Measurements from ENCODE around the gene SYT15.
"Not testable (repeated sequence)": the region's sequence is repeated elsewhere in the genome, so short reads cannot be mapped to it uniquely, and the experiment has no call there.

DNA sequence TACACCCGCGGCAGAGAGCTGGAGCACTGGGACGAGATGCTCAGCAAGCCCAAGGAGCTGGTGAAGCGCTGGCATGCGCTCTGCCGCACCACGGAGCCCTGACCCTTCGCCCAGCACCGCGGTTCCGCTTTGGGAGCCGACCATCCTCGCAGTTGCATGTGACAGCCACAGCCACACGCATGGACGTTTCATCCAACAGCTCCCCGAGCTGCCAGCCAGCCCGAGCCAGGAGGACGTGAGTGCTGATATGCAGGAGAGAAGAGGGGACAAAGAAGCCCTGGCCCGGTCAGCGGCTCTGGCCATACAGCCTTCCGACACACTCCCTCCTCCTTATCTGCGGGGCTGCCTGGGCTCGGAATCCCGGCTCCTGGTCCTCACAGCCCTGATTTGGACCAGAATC is 8.6 kb downstream of the SYT15 start:
- TF ChIP-seq, protein P1, sequence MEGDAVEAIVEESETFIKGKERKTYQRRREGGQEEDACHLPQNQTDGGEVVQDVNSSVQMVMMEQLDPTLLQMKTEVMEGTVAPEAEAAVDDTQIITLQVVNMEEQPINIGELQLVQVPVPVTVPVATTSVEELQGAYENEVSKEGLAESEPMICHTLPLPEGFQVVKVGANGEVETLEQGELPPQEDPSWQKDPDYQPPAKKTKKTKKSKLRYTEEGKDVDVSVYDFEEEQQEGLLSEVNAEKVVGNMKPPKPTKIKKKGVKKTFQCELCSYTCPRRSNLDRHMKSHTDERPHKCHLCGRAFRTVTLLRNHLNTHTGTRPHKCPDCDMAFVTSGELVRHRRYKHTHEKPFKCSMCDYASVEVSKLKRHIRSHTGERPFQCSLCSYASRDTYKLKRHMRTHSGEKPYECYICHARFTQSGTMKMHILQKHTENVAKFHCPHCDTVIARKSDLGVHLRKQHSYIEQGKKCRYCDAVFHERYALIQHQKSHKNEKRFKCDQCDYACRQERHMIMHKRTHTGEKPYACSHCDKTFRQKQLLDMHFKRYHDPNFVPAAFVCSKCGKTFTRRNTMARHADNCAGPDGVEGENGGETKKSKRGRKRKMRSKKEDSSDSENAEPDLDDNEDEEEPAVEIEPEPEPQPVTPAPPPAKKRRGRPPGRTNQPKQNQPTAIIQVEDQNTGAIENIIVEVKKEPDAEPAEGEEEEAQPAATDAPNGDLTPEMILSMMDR (IDR thresholded peaks at IDR 0.05 in 2 of 3, conservative IDR thresholded peaks at IDR 0.05 in 1 of 3; ENCODE audit: borderline replicate concordance in 1 of 3, insufficient read depth in 1 of 3, low read depth in 2 of 3, low read length in 2 of 3) = not testable (repeated sequence)
- not testable (repeated sequence) for TF ChIP-seq POLR2A (IDR thresholded peaks at IDR 0.05; ENCODE audit: borderline replicate concordance, extremely low read depth, insufficient read depth, insufficient read length); JUND (IDR thresholded peaks at IDR 0.05); YY1 (IDR thresholded peaks at IDR 0.05; ENCODE audit: extremely low read depth, insufficient replicate concordance, low read depth, low read length); POLR2AphosphoS5 (IDR thresholded peaks at IDR 0.05; ENCODE audit: low read depth, low read length); CEBPB (IDR thresholded peaks at IDR 0.05; ENCODE audit: low read depth); SIN3A (IDR thresholded peaks at IDR 0.05; ENCODE audit: low read depth); EZH2 (IDR thresholded peaks at IDR 0.05); SP1 (IDR thresholded peaks at IDR 0.05; ENCODE audit: low read depth)
- TF ChIP-seq, protein P2, sequence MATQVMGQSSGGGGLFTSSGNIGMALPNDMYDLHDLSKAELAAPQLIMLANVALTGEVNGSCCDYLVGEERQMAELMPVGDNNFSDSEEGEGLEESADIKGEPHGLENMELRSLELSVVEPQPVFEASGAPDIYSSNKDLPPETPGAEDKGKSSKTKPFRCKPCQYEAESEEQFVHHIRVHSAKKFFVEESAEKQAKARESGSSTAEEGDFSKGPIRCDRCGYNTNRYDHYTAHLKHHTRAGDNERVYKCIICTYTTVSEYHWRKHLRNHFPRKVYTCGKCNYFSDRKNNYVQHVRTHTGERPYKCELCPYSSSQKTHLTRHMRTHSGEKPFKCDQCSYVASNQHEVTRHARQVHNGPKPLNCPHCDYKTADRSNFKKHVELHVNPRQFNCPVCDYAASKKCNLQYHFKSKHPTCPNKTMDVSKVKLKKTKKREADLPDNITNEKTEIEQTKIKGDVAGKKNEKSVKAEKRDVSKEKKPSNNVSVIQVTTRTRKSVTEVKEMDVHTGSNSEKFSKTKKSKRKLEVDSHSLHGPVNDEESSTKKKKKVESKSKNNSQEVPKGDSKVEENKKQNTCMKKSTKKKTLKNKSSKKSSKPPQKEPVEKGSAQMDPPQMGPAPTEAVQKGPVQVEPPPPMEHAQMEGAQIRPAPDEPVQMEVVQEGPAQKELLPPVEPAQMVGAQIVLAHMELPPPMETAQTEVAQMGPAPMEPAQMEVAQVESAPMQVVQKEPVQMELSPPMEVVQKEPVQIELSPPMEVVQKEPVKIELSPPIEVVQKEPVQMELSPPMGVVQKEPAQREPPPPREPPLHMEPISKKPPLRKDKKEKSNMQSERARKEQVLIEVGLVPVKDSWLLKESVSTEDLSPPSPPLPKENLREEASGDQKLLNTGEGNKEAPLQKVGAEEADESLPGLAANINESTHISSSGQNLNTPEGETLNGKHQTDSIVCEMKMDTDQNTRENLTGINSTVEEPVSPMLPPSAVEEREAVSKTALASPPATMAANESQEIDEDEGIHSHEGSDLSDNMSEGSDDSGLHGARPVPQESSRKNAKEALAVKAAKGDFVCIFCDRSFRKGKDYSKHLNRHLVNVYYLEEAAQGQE (IDR thresholded peaks at IDR 0.05; ENCODE audit: low read depth) = not testable (repeated sequence)
- TF ChIP-seq, protein P3, sequence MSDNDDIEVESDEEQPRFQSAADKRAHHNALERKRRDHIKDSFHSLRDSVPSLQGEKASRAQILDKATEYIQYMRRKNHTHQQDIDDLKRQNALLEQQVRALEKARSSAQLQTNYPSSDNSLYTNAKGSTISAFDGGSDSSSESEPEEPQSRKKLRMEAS (IDR thresholded peaks at IDR 0.05) = not testable (repeated sequence)

Data from HCT116 (cell line).